T-helper 9 cell (primary cell): ENCODE measurements around the gene HOXA11.

ENCODE experiments used
- DNase-seq: peaks from one replicate; pipeline ENCODE4 v3.0.0-alpha.2; 2020

HOXA11 gene

DNA sequence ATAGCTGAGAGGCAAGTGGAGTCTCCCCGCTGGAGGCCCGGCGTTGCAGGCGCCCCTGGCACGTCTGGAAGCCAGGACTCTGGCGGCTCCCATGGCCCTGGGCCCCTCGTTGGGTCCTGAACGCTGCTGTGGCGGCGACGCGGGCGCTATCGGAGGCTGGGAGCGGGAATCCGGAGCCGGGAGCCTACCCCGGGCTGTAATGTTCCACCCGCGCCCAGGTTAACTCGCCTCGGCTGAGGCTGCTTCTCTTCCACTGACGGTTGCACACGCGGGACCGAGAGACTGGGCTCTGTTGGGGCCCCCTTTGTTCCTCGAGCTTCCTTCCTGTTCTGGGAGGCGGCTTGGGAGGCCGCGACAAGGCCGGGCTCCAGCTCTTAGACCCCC is 40.3 kb downstream of the HOXA11 start:
- DNase-seq: no peak

DNA sequence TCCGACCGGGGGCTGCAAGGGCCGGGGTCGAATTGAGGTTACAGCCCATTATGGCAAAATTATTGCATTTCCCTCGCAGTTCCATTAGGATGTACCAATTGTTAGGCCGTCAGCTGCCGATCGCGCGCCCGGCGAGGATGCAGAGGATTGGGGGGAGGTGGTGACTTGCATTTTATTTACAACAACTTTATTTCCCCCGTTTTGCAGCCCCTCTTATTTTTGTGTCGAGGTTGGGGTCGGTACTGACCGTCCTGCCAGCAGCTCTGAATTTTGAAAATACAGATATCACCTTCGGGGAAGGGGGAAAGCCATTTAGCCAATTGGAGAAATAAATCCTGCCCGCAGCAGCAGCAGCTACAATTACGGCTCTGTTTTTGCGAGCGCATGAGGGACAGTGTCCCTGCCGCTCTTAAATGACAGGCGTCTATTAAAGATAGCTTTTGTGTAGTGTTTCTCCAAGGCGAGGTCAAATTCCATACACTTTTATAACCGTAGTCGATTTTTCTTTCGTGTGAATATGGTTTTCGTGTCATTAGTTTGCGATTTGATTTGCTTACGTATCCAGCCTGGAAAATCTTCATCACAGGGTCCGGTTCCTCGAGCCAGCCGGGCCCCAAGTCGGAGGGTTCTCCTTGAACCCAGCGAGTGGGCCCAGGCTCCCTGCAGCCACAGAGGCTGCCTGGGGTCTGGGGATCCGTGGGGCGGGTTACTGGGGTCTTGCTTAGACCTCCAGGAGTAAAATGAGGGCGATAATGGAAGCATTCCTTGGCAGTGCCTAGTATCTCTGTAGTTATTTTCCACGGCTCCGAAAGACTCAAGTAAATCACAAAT is 40.9 kb downstream of the HOXA11 start:
- no peak for DNase-seq

DNA sequence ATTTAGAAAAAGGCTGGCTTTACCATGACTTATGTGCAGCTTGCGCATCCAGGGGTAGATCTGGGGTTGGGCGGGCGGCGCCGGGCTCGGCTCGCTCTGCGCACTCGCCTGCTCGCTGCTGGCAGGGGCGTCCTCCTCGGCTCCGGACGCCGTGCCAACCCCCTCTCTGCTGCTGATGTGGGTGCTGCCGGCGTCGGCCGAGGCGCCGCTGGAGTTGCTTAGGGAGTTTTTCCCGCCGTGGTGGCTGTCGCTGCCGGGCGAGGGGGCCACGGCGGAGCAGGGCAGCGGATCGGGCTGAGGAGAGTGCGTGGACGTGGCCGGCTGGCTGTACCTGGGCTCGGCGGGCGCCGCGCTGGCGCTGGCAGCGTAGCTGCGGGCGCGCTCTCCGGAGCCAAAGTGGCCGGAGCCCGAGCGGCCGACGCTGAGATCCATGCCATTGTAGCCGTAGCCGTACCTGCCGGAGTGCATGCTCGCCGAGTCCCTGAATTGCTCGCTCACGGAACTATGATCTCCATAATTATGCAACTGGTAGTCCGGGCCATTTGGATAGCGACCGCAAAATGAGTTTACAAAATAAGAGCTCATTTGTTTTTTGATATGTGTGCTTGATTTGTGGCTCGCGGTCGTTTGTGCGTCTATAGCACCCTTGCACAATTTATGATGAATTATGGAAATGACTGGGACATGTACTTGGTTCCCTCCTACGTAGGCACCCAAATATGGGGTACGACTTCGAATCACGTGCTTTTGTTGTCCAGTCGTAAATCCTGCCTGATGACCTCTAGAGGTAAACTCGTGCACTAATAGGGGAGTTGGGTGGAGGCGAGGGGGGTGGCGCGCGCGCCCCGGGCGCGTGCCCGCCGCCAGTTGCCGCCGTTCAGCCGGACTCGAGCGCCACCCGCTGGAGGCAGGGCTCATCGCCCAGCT is 41.7 kb downstream of the HOXA11 start, which contains the start of gene HOXA5:
TSS of gene HOXA5 (minus strand) at position 659 of the 927 bp plus-strand sequence. CDS start at position 585, 74 bp downstream.
- DNase-seq: no peak

DNA sequence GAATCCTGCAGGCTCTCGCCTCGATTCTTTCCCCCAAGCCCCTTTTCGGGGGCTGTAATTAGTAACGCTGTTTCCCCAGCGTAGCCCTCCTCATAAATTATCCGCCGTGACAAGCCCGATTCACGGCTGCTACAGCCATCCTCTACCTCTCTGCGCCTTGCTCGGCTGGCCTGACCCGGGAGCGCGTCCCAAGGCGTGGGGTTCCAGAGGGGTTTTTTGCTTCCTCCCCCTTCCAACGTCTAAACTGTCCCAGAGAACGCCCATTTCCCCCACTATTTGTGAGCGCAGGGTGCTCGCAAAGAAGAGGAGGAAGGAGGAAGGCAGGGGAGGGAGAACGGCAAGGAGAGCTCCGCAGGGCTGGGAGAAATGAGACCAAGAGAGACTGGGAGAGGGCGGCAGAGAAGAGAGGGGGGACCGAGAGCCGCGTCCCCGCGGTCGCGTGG is 42.4 kb downstream of the HOXA11 start:
- no peak for DNase-seq

DNA sequence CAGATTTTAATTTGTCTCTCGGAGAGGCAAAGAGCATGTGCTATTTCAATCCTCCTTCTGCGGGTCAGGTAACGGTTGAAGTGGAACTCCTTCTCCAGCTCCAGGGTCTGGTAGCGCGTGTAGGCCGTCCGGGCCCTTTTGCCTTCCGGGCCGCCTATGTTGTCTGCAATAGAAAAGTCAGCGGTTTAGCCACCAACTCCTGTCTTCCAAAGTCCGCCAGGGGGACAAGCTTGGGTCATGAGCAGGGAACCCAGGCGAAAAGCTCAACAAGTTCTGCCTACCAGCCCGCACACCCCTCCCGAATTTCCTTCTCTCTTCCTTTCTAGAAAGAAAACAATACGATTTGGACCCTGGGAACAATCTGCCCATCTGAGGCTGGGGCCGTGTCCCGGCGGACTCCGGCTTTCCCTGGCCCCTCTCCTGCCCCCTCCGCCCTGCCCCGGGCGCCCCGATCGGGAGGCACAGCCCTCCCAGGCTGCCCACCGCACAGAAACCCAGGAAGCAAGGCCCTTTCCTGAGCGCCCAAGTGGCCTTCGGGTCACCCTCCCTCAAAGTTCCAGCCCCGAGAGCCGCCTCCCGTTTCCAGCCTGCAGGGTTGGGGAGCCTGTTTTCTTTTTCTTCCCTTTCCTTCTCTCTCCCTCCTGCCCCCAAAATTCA is 43.0 kb downstream of the HOXA11 start:
- no peak for DNase-seq

- DNase-seq: no peak
Measured at GRCh38 chr7:27141137-27141922, 43.7 kb downstream of the HOXA11 start.

GRCh38 chr7:27140126-27140857 is 44.7 kb downstream of the HOXA11 start:
- DNase-seq: no peak

DNA sequence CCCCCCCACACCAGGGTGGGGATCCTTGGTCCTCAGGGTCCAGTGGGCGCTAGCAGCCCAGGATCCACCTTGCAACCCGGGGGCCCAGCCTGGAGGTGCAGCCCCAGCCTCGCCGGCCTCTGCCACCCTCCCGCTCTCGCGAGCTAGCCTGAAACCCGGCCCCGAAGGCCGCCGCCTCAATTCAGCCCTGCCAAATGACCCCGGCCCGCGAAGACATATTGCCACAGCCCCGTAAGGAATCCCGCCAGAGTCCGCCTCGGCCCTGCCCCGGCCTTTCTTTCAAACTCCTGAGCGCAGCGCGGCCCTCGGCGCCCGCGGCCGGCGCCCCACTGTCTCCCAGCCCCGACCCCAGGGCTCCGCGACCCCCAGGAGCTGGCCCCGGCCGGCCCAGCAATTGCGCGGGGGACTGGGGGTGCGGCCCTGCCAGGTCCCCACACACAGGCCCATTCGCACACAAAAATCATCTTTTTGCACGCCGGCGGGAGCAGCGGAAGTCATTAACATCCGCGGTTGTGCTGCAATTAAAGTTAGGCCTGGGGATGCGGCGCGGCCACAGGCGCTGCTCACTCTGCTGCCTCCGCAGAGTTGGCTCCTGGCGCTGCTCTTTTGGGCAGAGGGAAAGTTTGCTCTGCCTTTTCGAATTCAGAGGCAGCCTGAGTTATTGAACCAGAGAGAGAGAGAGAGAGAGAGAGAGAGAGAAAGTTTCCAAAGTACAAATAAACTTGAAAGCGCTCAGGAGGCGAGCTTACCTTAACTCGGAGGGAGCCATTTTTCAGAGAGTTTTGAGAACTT is 45.5 kb downstream of the HOXA11 start:
- DNase-seq: no peak

- no peak for DNase-seq
Measured at GRCh38 chr7:27138985-27139333, 46.1 kb downstream of the HOXA11 start.

GRCh38 chr7:27138472-27138871 is 46.6 kb downstream of the HOXA11 start:
- DNase-seq: no peak

DNA sequence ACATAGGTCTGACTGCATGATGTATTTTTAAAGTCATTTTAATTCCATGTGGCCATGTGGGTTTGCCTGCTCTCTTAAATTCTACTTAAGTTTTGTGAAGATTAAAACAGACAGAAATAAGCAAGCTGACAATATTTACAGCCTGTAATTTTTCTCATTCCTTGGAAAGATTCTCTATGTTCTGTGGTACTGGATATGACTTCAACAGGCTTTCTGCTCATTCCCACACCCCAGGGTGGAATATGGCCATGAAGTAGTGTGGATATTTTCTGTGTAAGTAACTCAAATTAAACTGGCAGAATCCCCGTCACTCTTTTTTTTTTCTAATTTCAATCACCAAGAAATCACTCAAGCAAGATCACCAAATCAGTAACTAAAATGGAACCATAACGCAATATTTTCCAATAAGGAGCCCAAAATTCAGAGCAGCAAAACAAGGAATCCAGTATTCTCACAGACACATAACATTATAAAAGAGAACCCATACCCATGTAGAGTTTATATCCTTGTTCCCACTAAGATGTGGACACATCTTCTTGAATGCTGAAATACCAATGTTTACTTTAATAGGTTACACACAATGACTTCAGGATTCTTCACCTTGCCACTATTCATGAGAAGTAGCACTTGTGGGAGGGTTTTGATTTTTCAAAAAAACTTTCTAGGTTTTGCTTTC is 47.3 kb downstream of the HOXA11 start:
- no peak for DNase-seq

GRCh38 chr7:27134392-27134791 is 50.6 kb downstream of the HOXA11 start:
- no peak for DNase-seq

GRCh38 chr7:27133409-27134231 is 51.4 kb downstream of the HOXA11 start:
- no peak for DNase-seq

DNA sequence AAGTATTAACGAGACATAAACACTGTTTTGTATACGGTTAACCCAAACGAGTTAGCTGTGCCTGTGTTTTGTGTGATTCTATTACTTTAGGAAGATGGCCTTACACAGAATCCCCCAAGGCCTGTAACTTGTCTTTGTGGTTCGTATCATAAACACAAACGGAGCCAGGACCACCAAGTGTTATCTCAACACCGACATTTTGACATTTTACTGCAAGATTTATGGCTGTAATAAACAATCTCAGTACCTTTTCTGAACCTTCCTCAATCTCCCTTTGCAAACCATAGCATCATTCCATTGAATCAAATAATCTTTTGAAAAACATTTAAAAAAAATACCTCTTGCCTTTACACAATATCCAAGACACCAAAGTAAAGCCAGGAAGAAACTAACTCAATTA is 52.1 kb downstream of the HOXA11 start:
- DNase-seq: no peak

GRCh38 chr7:27132214-27132613 is 52.8 kb downstream of the HOXA11 start:
- DNase-seq: no peak

- DNase-seq: no peak
Measured at GRCh38 chr7:27131390-27131819, 53.6 kb downstream of the HOXA11 start.
